HPDE6-E6E7 (cell line): ENCODE measurements around the gene PRSS22.

Experiments
- DNase-seq: peaks from one replicate; pipeline ENCODE4 v3.0.0; 2011; ENCODE audit warnings: missing footprints; ENCODE audit errors: extremely low spot score

The PRSS22 gene

DNA sequence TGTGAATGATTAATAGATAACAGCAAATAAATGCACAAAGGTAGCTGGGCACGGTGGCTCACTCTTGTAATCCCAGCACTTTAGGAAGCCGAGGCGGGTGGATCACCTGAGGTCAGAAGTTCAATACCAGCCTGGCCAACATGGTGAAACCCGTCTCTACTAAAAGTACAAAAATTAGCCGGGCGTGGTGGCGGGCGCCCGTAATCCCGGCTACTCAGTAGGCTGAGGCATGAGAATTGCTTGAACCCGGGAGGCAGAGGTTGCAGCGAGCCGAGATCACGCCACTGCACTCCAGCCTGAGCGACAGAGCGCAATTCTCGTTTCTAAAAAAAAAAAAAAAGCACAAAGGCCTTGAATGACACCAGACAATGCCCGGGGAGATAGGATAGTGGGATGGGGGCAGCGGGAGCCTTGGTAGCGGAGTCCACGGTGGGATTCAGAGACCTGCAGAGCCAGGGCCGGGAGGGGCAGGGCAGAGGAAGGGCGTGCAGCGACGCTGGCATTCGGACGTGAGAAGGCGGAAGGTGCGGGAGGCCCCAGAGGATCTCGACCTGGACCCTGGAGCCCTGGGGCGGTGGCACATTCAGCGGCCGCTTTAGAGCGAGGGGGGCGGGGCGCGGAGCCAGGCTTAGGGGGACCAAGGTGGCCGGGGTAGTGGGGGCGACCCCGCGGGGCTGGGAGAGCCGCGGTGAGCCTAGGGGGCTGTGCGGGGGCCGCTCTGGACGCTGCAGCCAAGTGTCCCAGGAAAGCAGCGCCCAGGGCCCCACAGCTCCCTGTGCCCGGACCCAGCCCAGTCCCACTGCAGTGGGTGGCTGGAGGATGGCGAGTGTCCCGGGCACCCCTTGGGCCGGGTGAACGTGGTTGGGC lies 24.0 kb upstream of the PRSS22 start:
- no peak for DNase-seq

DNA sequence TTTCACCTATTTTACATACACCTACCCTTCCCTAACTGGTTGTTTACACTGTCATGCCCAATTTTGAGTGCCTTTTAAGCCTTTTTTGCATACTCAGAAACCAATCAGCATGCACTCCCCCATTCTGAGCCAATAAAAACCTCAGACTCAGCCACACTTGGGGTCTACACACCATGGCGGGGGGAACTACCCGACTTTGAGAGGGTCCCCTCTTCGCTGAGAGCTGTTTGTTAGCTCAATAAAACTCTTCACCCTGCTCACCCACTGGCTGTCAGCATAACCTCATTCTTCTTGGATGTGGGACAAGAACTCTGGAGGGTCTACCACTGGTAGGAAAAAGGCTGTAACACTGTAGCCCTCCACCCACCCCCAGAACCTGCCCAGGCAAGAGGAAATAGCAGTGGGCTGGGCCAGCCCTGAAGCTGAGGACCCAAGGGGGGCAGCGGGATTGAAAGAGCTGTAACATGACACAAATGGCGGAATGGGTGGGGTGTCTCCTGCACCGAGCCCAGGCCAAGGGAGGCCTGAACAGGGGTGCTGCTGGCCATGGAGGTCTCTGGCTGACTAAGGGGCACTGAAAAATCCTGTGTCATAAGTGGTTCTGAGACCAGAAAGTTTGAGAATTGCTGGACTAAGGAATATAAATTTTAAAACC lies 22.0 kb upstream of the PRSS22 start:
- no peak for DNase-seq

DNA sequence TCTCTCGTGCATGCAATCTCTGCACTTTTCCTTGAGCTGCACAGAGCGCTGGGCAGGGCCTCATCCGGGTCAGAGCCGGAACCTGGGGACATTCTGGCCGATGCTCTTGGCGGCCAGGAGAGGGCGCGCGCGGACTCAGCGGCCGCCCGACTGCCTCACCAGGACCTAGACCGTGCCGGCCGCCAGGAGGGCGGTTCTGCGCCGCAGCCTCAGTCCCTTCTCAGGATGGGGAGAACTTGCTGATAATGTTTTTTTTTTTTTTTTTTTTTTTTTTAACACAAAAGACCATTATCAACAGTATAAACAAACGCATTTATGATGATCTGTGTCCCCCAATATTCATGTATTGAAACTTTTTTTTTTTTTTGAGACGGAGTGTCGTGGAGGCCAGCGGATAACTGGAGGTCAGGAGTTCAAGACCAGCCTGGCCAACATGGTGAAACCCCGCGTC lies 17.0 kb upstream of the PRSS22 start:
- DNase-seq, result peak; percentile 38

DNA sequence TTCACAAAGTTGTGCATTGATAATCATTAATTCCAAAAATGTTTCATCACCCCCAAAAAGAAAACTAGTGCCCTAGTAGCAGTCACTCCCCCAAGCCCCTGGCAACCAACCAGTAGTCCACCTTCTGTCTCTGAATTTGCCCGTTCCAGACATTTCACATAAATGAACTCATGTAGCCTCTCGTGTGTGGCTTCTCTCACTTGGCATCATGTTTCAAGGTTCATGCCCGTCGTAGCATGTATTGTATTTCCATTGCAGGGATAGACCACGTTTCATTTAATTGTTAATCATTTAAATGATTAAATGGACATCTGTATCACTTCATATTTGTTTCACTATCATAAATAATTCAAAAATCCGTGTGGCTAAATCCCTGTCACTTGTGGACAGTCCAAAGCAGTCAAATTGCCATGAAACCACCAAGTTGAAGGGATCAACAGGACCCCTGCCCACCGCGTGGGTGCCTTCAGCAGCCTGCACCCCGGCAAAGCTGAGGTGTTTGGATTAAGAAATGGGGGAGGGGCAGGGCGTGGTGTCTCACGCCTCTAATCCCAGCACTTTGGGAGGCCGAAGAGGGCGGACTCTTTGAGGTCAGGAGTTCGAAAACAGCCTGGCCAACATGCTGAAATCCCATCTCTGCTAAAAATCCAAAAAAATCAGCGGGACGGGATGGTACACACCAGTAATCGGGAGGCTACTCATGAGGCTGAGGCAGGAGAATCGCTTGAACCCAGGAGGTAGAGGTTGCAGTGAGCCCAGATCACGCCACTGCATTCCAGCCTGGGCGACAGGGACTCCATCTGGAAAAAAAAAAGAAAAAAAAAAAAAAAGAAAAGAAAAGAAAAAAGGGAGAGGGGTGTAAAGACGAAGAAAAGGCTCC lies 16.3 kb upstream of the PRSS22 start:
- DNase-seq, result no peak

DNA sequence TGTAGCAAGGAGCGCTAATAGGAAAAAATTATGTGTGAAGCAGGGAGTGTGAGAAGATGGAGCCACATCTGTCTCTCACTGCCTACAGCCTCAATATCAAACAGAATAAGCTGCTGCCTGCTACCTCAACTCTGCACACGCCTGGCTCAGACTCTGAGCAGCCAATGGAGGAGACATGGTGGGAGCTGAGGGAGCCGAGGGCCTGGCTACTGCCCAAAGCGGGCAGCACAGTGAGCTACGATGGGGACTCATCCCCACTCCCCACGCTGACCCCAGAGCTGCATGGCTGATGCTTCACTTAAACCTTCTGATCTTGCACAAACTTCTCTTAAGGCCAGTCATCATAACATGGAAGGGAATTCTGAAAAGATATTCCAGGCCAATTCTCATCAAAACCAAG lies 14.0 kb upstream of the PRSS22 start:
- DNase-seq, result no peak

DNA sequence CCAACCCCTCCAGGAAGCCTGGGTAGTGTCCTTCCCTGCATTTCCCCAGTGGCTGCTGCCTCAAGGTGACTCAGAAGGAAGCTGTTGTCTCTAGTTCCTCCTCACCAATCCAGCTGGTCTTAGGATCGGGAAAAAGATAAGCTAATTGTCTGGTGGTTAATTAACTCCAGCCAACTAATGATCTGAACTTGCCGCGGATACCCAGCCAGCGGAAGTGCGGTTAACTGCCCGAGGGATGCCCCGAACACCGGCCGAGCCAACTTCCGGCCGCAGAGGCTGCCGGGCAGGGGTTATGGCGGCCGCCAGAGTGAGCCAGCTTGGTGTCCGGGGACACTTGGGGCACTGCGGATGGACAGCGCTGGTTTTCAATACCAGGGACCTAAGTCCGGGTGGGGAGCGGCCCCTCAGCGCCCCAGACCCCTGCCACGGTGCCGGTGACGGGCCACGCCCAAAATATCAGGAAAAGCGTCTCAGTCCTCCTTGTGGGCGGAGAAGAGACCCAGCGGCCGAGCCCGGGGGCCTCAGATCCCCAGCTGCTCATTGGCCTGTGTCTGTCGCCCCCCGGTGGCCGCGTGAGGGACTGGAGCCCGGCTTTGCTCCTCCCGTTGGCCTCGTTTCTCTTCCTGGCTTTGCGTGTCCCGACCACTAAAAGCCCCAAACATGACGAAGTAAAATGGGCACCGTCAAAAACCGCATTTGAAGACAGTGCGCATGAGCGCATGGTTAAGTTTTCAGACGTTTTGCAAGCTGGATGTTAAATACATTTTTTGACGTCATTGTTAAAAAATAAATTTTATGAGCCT lies 10.2 kb upstream of the PRSS22 start:
- DNase-seq, result peak; percentile 96

DNA sequence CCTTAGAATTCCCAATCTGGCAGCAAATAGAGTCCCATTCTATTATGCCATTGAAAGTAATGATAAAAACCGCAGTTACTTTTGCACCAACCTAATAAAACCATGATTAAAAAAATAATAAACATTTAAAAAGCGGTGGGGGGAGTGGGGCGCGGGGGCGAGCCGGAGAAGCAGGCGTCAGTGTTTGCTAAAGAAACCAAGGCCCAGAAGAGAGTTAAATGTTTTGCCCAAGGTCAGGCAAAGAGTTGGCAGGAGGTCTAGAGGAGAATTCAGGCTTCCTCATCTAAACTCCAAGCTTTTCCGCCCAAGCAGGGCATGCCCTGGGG lies 9.7 kb upstream of the PRSS22 start:
- no peak for DNase-seq

DNA sequence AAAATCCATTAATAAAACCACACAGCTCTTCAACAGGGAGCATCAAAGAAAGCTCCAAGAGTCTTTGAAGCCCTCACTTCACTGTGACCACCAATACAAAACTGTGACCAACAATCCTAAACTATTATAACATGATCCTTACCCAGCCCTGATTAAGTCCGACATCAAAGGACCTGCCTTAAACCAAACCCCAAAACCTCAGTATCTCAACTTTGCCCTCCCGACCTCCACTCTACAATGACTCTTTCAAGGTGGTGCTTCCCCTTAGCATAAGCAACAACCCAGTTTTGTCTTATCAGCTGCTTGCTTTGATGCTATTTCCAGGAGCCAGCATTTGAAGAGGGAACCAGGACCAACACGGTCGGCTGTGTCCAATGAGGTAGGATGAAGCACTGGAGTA lies 8.5 kb upstream of the PRSS22 start:
- no peak for DNase-seq

DNA sequence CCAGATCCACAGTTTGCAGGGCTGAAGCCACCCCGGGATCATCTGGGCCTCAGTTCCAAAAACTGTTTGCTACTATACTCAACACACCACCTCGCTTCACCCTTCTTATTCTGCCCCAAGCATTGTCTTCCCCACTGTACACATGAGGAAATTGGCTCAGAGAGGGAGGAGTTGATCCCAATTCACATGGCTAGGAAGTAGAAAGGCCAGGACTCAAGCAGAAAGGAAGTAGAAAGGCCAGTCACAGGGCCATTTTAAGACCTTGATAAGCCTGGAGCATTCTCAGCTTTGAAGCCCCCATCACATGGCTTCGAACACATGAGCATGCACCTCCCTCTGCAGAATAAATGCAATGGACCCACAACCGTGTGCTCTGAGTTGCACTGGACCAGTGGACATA lies 7.7 kb upstream of the PRSS22 start:
- DNase-seq, result no peak

DNA sequence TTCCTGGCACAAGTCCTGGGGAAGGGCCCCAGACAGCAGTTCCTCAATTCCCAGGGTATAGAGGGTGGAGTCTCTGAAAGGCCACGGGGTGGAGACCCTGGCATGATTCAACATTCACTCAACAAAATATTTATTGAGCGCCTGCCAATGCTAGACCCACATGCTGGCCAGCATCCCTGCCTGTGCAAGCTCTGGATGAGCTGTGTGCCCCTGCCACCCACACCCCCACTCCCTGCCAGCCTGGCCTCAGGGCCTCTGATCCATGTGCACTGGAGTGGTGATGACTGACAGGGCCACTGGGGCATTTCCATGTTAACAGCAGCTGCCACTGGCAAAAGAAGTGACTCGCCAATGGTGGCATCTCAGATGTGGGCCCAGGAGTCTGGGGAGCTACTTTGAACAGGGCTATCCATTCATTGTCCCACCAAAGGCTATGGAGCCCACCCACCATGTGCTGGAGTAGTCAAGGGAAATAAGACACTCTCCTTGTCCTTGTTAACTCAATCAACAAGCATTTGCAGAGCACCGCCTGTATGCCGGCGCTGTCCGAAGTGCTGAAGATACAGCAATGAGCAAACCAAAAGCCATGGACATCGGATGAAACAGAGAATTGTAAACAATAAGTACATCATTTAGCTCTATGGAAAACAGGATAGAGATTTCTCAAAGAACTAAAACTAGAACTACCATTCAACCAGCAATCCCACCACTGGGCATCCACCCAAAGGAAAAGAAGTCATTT lies 3.0 kb upstream of the PRSS22 start:
- DNase-seq, result no peak

DNA sequence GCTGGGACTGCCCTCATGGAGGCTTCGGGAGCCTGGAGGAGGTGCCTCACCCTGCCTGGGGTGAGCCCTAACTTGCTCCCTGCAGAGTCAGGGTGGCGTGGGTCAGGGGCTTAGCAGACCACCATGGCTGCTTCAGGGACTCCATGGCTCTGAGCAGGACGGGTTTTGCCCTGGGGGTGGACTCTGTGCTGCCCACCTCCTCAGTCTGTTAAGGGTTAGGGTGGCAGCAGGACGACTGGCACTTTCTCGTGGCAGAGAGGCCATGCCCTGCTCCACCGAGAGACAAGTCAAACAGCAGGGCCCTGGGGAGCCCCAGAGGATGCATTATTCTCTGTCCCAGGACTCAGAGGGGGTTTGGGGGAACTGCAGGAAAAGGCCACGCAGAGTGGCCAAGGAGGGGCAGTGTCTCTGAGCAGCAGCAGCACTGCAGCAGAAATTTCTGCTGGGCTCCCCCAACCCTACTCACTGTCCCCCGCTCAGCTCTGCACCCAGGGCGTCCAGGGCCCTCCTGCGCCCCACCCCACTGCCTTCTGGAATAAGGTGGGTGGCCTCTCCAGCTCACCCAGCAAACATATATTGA lies 1.8 kb upstream of the PRSS22 start:
- no peak for DNase-seq

DNA sequence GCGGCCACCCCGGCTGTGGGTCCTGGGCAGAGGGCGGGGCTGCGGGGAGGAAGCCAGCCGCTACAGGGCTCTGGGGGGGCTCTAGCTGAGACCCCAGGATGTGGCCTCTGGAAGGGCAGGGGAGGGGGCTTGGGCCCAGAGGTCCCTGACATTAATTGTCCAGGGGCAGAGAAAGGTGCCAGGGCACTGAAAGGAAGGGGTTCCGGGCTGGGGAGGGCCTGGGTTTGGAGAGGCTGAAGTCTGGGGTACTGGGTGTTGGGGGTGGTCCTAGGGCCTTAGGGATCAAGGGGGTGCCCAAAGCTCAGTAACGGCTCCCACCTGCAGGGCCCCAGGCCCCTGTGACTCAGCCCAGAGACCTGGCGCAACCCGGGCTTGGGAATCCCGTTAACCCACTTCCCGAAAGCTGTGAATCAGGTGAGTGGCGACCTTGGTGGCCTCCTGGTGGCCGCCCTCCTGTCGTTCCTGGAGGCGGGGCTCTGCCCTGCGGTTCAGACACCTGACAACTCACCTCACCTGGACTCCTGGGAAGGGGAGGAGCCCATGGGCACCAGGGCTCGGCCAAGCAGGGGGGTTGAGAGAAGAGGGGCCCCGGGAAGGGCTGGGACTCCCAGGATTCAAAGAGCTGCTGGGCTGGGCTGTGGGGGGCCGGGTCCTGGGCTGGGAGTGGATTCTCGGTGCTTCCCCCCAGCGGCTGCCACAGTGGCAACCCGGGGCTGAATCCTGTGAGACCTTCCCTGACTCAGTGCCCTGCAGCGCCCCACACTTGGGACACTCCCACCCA lies 465 bp upstream of the PRSS22 start:
- peak; percentile 70 for DNase-seq

DNA sequence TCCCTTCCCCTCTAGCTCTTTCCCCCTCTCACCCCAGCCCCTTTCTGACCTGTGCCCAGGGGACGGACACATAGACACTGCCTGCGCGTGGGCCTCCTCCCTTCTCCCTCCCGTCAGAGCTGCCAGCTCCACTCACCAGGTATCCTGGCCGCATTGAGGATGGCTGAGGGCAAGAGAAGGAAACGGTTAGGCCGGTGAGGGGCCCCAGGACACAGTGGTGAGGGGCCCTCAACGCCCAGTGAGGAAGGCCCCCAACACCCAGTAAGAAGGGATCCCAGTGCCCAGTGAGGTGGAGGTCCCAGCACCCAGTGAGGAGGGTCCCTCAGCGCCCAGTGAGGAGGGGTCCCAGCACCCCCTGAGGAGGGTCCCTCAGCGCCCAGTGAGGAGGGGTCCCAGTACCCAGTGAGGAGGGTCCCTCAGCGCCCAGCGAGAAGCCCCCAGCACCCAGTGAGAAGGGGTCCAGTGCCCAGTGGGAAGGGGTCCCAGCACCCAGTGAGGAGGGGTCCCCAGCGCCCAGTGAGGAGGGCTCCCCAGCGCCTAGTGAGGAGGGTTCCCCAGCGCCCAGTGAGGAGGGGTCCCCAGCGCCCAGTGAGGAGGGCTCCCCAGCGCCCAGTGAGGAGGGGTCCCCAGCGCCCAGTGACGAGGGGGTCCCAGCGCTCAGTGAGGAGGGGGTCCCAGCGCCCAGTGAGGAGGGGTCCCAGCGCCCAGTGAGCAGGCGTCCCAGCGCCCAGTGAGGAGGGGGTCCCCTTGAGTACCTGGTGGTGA lies 1.1 kb downstream of the PRSS22 start:
- DNase-seq, result no peak

DNA sequence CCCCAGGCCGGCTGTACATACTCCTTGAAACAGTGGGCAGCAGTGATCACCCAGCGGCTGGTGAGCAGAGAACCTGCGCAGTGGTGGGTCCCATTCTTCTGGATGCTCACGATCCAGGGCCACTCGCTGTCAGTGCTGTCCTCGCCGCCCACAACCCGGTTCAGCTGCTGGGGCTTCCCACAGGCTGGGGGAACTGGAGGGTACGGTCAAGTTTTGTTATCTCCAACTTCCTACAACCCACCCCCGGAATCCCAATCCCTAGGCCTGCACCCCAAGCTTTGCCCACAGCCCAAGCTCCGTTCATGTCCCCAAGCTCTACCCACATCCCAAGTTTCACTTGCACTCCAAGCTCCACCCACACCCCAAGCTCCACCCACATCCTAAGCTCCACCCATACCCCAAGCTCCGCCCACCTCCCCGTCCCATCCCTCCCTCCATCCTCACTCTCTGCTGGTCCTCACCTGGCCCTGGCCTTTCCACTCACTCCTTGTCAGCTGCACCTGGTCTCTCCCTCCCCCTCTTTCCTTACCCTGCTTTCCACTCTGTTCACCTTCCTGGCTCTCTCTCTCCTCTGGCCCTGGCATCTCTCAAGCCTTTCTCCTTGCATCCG lies 1.8 kb downstream of the PRSS22 start:
- no peak for DNase-seq

DNA sequence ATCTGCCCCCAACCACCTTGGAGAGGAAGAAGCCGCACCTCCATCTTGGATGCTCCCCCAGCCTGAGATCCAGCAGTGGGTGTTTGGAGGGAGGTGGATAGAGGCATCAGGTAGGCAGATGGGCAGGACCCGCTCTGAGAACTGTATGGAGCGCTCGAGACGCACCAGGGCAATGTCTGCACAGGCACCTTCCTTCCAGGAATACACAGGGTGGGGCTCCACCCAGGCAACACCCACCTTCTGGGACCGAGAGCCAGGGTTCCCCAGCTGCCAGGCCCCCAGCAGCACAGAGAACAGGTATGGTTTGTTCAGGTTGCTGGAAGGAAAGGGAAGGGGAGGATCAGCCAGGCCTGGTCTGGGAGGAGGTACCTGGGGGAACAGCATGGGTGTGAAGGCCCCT lies 2.4 kb downstream of the PRSS22 start:
- DNase-seq, result no peak

DNA sequence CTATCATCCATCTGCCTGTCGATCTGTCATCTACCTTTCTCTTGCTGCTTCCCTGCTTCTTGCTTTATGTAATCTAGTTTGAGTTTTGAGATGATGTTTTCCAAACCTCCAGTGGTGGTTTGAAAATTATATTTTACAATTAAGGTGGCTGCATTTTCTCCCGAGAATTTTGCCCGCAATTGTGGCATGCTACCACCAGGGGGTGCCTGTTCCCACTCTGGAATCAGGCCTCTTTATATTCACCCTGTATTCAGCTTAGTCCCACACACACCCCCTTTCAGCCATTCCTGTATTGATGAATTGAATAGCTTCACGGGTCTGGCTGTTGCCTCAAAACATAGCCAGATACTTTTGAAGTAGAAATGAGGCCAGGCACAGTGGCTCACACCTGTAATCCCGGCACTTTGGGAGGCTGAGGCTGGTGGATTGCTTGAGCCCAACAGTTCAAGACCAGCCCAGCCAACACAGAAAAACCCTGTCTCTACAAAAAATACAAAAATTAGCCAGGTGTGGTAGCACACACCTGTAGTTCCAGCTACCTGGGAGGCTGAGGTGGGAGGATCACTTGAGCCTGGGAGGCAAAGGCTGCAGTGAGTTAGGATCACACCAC lies 3.2 kb downstream of the PRSS22 start:
- DNase-seq, result no peak

DNA sequence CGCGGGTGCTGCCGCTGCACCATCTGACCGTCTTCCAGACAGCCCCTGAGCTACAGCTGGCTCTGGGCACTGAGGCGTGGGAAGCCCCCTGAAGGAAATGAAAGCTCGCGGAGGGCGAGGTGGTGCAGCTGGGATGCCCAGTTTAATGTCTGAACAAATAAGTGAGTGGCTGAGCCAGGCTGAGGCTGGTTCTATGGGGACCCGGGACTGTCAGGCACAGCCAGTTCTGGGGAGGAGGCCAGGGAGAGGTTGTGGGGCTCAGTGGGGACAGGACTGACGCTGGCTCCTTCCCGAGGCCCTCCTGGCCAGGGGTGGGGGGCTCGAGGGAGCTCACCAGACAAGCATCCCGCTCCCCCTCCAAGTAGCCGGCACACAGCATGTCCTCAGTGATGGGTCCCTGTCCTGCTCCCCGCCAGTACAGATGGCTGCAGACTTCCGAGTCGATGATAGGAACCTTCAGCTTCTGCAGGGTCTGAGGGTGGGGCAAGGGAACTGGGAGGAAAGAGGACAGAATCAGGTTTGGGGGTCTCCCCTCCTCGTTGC lies 4.4 kb downstream of the PRSS22 start:
- DNase-seq, result no peak
